NCI-H2171 treated with DMSO at 0.1 percent for 48 hours (cell line): ENCODE data around the gene PALD1.
"Not testable (repeated sequence)": the region's sequence is repeated elsewhere in the genome, so short reads cannot be mapped to it uniquely, and the experiment has no call there.

Source experiments
- DNase-seq: peaks from one replicate; lab custom pipeline; 2025; lab: John Stamatoyannopoulos, UW

The PALD1 gene

DNA sequence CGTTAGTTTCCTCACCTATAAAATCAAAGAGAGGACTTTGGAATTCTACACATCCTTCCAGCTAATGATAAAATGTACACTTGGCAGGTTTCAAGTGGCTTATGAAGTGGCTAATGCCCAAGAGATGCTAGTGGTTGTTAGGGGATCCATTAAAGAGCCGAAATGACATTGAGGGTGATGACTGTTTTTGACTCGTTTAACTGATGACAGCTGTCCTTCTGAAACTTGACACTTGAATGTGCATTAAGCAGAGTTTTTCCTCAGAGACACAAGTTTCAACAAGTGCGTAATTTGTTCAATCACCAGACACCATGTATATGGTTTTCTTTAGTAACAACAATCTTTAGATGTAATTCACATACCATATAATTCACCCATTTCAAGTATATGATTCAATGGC, 125.5 kb downstream of the PALD1 start:
- peak; percentile 88 for DNase-seq

DNA sequence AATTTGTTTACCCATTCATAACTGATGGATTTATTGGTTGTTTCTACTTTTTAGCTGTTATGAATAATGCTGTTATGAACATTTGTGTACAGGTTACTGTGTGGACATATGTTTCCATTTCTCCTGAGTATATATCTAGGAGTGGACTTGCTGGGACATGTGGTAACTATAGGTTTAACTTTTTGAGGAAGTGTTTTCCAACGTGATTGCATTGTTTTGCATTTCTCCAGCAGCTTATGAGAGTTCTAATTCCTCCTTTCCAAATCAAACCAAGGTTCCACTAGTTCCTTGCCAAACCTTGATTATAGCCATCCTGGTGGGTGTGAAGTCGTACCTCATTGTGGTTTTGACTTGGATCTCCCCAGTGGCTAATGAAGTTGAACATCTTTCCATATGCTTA, 126.6 kb downstream of the PALD1 start:
- no peak for DNase-seq

DNA sequence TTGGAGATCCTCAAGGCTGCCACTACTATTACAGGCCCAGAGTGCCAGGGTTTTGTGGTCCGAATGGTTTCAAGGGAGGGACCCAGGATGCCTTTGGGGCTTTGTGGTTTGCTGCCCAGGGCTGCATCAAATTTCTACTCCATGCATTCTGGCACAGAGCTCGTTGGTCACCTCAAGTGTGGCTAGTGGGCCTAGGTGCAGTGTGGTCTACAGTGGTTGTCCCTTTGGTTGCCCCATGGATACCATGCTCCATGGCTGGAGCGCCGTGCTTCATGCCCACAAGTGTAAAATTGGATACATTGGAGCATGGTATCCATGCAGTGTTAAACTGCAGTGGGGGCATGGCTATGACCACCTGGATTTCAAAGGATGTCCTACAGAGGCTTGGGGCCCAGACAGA, 129.4 kb downstream of the PALD1 start:
- no peak for DNase-seq

DNA sequence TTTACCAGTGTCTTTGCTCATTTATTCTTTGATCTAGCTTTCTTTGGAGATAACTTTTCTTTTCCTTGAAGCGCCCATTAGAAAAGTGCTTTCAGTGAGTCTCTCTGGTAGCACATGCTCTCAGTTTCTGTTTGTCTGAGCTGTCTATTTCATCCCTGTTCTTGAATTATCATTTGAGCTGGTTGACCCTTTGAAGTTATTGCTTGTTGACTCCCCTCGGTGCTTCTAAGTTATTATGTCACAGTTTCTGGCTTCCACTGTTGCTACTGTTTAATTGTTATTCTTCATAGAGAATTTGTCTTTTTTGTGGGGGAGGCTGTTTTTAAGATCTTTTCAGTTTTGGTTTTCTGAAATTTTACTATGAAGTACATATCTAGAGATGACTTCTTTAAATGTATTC, 135.4 kb downstream of the PALD1 start:
- no peak for DNase-seq

DNA sequence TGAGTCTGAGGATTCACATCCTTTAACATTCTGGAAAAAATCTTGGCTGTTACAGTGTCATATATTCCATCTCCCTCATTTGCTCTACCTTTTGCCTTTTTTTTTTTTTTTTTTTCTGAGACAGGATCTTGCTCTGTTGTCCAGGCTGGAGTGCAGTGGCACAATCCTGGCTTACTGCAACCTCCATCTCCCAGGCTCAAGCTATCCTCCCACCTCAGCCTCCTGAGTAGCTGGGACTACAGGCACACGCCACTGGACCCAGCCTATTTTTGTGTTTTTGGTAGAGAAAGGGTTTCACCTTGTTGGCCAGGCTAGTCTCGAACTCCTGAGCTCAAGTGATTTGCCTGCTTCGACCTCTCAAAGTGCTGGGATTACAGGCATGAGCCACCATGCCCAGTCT, 135.8 kb downstream of the PALD1 start:
- not testable (repeated sequence) for DNase-seq

DNA sequence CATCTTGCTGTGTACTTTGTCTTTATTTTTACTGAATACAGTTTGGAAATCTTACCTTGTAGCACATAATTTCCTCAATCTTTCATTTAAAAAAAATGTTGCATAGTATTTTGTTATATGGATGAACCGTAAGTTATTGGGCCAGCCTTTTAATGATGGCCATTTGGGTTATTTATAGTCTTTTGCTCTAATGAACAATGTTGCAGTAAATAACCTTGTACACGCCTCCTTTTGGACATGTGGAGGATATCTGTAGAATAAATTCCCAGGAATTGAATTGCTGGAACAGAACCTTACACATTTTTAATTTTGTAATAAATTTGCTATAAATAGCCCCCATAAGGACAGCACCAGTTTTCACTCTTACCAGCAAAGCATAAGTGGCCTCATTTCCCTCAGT, 136.6 kb downstream of the PALD1 start:
- no peak for DNase-seq

DNA sequence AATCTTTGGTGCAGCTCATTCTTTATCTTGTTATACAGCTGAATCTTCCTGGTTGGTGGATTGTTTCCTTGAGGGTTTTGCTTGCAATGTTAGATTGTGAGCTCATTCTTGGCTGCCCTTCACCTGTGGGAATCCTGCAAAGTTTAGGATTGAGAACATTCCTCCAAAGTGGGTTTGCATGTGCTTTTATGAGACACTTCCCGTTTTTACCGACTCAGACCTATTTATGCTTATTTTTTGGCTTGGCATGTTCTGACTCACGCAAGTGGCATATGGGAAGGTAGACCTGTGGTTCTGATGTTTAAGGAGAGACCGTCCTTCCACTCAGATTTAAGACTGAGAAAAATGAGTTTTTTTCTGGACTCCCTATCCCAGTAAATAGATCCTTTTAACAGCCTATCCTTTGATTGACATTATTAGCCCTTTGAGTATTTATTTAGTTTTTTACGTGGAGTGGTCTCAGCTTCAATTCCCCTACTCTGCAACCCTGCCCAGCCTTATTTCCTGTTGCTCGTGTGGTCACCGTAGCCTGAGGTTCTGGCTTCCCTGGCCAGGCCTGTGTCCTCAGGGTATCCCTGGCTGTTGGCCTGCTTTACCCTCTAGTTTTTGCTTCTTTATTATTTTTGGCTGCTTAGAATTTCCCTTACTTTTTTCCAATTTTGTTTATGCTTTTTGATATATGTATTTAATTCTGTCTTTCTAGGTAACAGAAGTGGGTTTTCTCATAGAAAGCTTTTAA, 137.4 kb downstream of the PALD1 start:
- DNase-seq, result no peak

DNA sequence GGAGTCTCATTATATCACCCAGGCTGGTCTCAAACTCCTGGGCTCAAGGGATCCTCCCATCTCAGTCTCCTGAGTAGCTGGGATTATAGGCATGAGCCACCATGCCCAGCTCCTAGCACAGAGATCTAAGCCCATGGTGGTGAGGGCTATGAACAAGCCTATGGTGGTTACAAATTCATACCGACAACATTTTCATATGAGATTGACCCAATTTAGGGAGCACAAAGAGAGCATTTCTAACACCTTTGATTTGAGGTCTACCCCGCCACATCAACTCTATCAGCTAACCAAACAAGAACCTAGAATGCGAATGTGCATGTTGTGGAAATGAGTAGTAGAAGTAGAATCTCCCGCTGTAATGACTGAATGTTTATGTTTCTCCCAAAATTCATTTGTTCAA, 138.2 kb downstream of the PALD1 start:
- DNase-seq, result no peak
